Neuronal stem cell (in vitro differentiated cells): ENCODE data around the gene COL2A1.

ENCODE experiments used
- DNase-seq: peaks from one replicate; pipeline ENCODE4 v3.0.0-alpha.2; 2013; ENCODE audit warnings: low spot score
- H2AFZ ChIP-seq: one replicate; pipeline ENCODE4 v1.6.1; 2013; ENCODE audit warnings: mild to moderate bottlenecking, low read length, inconsistent platforms
- H2AK5ac ChIP-seq: 2 replicates; pipeline ENCODE4 v1.6.1; 2013; ENCODE audit warnings: low read depth, mild to moderate bottlenecking, inconsistent platforms, low read length, moderate library complexity, mixed read lengths
- H2BK120ac ChIP-seq: 2 replicates; pipeline ENCODE4 v1.6.1; 2013; ENCODE audit warnings: low read depth, mild to moderate bottlenecking, inconsistent platforms, low read length, moderate library complexity, mixed read lengths
- H2BK12ac ChIP-seq: one replicate; pipeline ENCODE4 v1.6.1; 2013; ENCODE audit warnings: low read length, inconsistent platforms
- H2BK15ac ChIP-seq: 2 replicates; pipeline ENCODE4 v1.6.1; 2013; ENCODE audit warnings: mild to moderate bottlenecking, low read length, inconsistent platforms, mixed read lengths
- H2BK5ac ChIP-seq: one replicate; pipeline ENCODE4 v1.6.1; 2013; ENCODE audit warnings: inconsistent platforms, mild to moderate bottlenecking, low read length, moderate library complexity
- H3K14ac ChIP-seq: one replicate; pipeline ENCODE4 v1.6.1; 2013; ENCODE audit warnings: low read length, inconsistent platforms
- H3K18ac ChIP-seq: 2 replicates; pipeline ENCODE4 v1.6.1; 2013; ENCODE audit warnings: low read length, inconsistent platforms
- H3K23ac ChIP-seq: 2 replicates; pipeline ENCODE4 v1.6.1; 2013; ENCODE audit warnings: low read depth, mild to moderate bottlenecking, mixed read lengths, low read length, inconsistent platforms; ENCODE audit not compliant: poor library complexity
- H3K27ac ChIP-seq: replicated peaks from 3 replicates; pipeline ENCODE4 v1.5.1; 2013; ENCODE audit warnings: low read length, inconsistent platforms
- H3K27me3 ChIP-seq, 3 experiments: 2 replicates each; pipeline ENCODE4 v1.6.1; 2013; ENCODE audit warnings: low read length in 3 of 3, mild to moderate bottlenecking in 2 of 3, inconsistent platforms in 1 of 3, low read depth in 1 of 3, mixed read lengths in 1 of 3, moderate library complexity in 1 of 3; ENCODE audit not compliant: control insufficient read depth in 3 of 3, insufficient read depth in 3 of 3
- H3K36me3 ChIP-seq, 2 donors: replicated peaks in 1 of 2; 2 replicates each; pipeline ENCODE4 v1.6.1; 2013; ENCODE audit warnings: low read length in 2 of 2; ENCODE audit not compliant: control insufficient read depth in 2 of 2, insufficient read depth in 2 of 2
- H3K4ac ChIP-seq: 2 replicates; pipeline ENCODE4 v1.6.1; 2013; ENCODE audit warnings: inconsistent platforms, mild to moderate bottlenecking, low read length, moderate library complexity
- H3K4me1 ChIP-seq, 2 donors: 1 replicate in 1 of 2; 2 replicates in 1 of 2; pipeline ENCODE4 v1.6.1; 2013; ENCODE audit warnings: low read length in 2 of 2, low read depth in 1 of 2; ENCODE audit not compliant: control insufficient read depth in 2 of 2, insufficient read depth in 1 of 2
- H3K4me2 ChIP-seq: one replicate; pipeline ENCODE4 v1.6.1; 2013; ENCODE audit warnings: mild to moderate bottlenecking, low read length, inconsistent platforms; ENCODE audit not compliant: insufficient read depth, poor library complexity, severe bottlenecking
- H3K4me3 ChIP-seq, 2 donors: 2 replicates each; pipeline ENCODE4 v1.5.1; 2013; ENCODE audit warnings: low read length in 2 of 2, mild to moderate bottlenecking in 2 of 2, inconsistent platforms in 1 of 2, moderate library complexity in 1 of 2
- H3K79me1 ChIP-seq: one replicate; pipeline ENCODE4 v1.6.1; 2013; ENCODE audit warnings: low read depth, mild to moderate bottlenecking, inconsistent platforms, low read length, moderate library complexity
- H3K9ac ChIP-seq: one replicate; pipeline ENCODE4 v1.6.1; 2013; ENCODE audit warnings: mild to moderate bottlenecking, low read depth, low read length, inconsistent platforms; ENCODE audit not compliant: poor library complexity
- H3K9me3 ChIP-seq, 2 donors: replicated peaks in 1 of 2; 2 replicates each; pipeline versions ENCODE3 to v1.6.1; 2013; ENCODE audit warnings: low read length in 2 of 2, mild to moderate bottlenecking in 2 of 2, inconsistent platforms in 1 of 2, low read depth in 1 of 2, mixed read lengths in 1 of 2, moderate library complexity in 1 of 2; ENCODE audit not compliant: control insufficient read depth in 2 of 2, insufficient read depth in 1 of 2
- H4K8ac ChIP-seq: one replicate; pipeline ENCODE4 v1.6.1; 2013; ENCODE audit warnings: low read depth, mild to moderate bottlenecking, inconsistent platforms, low read length, moderate library complexity
- H4K91ac ChIP-seq: one replicate; pipeline ENCODE4 v1.6.1; 2013; ENCODE audit warnings: low read length, low read depth, mild to moderate bottlenecking, inconsistent platforms; ENCODE audit not compliant: poor library complexity
- WGBS, 2 donors: extraction: QIAGEN DNeasy Blood & Tissue Kit; methylation state at CpG; one replicate each; pipeline ENCODE4 v1.1.7; 2013; ENCODE audit warnings: missing lambda C conversion rate in 2 of 2, mixed read lengths in 1 of 2; ENCODE audit not compliant: insufficient read length in 2 of 2, insufficient replicate concordance in 1 of 2; ENCODE audit errors: extremely low coverage in 2 of 2; 5-methylcytosine and 5-hydroxymethylcytosine counted together

COL2A1 gene

GRCh38 chr12:48015954-48016353, 11.7 kb upstream of the COL2A1 start:
- Histone ChIP-seq H3K4me3 (no peak overlapping the region), H3K23ac (no peak overlapping the region), H2AK5ac (no peak overlapping the region), H3K18ac (no peak overlapping the region), H3K4me1 (peaks cover 10 to 15% of the 10 kb centered on the region in 2 donors), H3K36me3 (no peaks in the 10 kb centered on the region), H3K9ac (no peak overlapping the region), H3K27me3 (peaks cover 0 to 18% (median 3%) of the 10 kb centered on the region in 3 experiments), H3K9me3 (no peaks in the 10 kb centered on the region), H2BK15ac (no peak overlapping the region), H3K4me2 (no peak overlapping the region), H2AFZ (no peak overlapping the region), H3K14ac (no peak overlapping the region), H3K79me1 (no peaks in the 10 kb centered on the region), H3K27ac (no peak overlapping the region), H2BK120ac (no peak overlapping the region), H2BK5ac (no peak overlapping the region), H4K91ac (no peak overlapping the region), H3K4ac (no peak overlapping the region), H4K8ac (no peak overlapping the region), H2BK12ac (no peak overlapping the region)
- WGBS, 2 donors, result no CpG with 5 or more reads among the region's 7 CpGs
- no peak for DNase-seq

- H3K36me3 ChIP-seq, result no peaks in the 10 kb centered on the region
- no peaks in the 10 kb centered on the region for H3K9me3 ChIP-seq
- H3K27me3 ChIP-seq, result peaks cover 0 to 18% (median 3%) of the 10 kb centered on the region in 3 experiments
- H2BK5ac ChIP-seq, result no peak overlapping the region
- H3K23ac ChIP-seq, result no peak overlapping the region
- no CpG with 5 or more reads among the region's 1 CpG for WGBS, 2 donors
- H3K4ac ChIP-seq, result no peak overlapping the region
- no peak for DNase-seq
- H4K91ac ChIP-seq, result no peak overlapping the region
- no peak overlapping the region for H3K27ac ChIP-seq
- no peak overlapping the region for H3K18ac ChIP-seq
- H3K9ac ChIP-seq, result no peak overlapping the region
- H4K8ac ChIP-seq, result no peak overlapping the region
- no peak overlapping the region for H2AFZ ChIP-seq
- no peak overlapping the region for H3K14ac ChIP-seq
- H3K4me3 ChIP-seq, result no peak overlapping the region
- no peak overlapping the region for H2AK5ac ChIP-seq
- H3K79me1 ChIP-seq, result no peaks in the 10 kb centered on the region
- H3K4me2 ChIP-seq, result no peak overlapping the region
- H2BK15ac ChIP-seq, result no peak overlapping the region
- H3K4me1 ChIP-seq, result peaks cover 10 to 19% of the 10 kb centered on the region in 2 donors
- H2BK120ac ChIP-seq, result no peak overlapping the region
- H2BK12ac ChIP-seq, result no peak overlapping the region
Observed at GRCh38 chr12:48015129-48015528, 10.9 kb upstream of the COL2A1 start.

DNA sequence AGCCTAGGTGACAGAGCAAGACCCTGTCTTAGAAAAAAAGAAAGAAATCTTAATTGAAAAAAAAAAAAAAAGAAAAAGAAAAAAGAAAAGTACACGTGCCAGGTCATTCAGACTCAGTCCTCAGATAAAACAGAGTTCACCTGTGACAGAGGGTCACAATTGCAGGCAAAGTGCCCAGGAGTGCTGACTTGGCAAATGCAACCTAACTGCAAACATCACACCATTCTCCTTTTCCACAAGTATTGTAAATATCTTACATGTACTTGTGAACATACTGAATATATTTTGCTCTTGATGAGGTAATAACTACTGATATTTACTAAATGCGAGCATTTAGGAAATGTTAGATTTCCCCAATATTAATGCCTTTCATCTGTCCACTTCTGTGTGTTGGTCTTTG, 9.0 kb upstream of the COL2A1 start:
- H3K4me1 ChIP-seq, result peaks cover 10 to 24% of the 10 kb centered on the region in 2 donors
- no peak overlapping the region for H3K18ac ChIP-seq
- H3K27ac ChIP-seq, result no peak overlapping the region
- H2BK120ac ChIP-seq, result no peak overlapping the region
- H3K27me3 ChIP-seq, result peaks cover 0 to 21% (median 6%) of the 10 kb centered on the region in 3 experiments
- no peak overlapping the region for H4K91ac ChIP-seq
- no peak overlapping the region for H3K4me2 ChIP-seq
- H4K8ac ChIP-seq, result no peak overlapping the region
- H3K36me3 ChIP-seq, result no peaks in the 10 kb centered on the region
- H3K4ac ChIP-seq, result no peak overlapping the region
- no peaks in the 10 kb centered on the region for H3K9me3 ChIP-seq
- H3K14ac ChIP-seq, result no peak overlapping the region
- H3K9ac ChIP-seq, result no peak overlapping the region
- H3K23ac ChIP-seq, result no peak overlapping the region
- WGBS, 2 donors, result no CpG with 5 or more reads among the region's 2 CpGs
- no peaks in the 10 kb centered on the region for H3K79me1 ChIP-seq
- no peak overlapping the region for H2BK15ac ChIP-seq
- no peak overlapping the region for H2BK5ac ChIP-seq
- no peak overlapping the region for H2AFZ ChIP-seq
- H2AK5ac ChIP-seq, result no peak overlapping the region
- DNase-seq, result no peak
- H3K4me3 ChIP-seq, result no peak overlapping the region
- H2BK12ac ChIP-seq, result no peak overlapping the region

GRCh38 chr12:48012070-48012469, 7.8 kb upstream of the COL2A1 start:
- H3K14ac ChIP-seq, result no peak overlapping the region
- no peak for DNase-seq
- H3K4me2 ChIP-seq, result no peak overlapping the region
- no peaks in the 10 kb centered on the region for H3K79me1 ChIP-seq
- H2AFZ ChIP-seq, result no peak overlapping the region
- no peak overlapping the region for H3K27ac ChIP-seq
- H3K27me3 ChIP-seq, result peaks cover 0 to 21% (median 8%) of the 10 kb centered on the region in 3 experiments
- H3K9ac ChIP-seq, result no peak overlapping the region
- H3K23ac ChIP-seq, result no peak overlapping the region
- H4K8ac ChIP-seq, result no peak overlapping the region
- no peak overlapping the region for H4K91ac ChIP-seq
- no peak overlapping the region for H3K18ac ChIP-seq
- H2BK12ac ChIP-seq, result no peak overlapping the region
- H2AK5ac ChIP-seq, result no peak overlapping the region
- H3K4ac ChIP-seq, result no peak overlapping the region
- H2BK5ac ChIP-seq, result no peak overlapping the region
- no peak overlapping the region for H2BK120ac ChIP-seq
- H3K4me1 ChIP-seq, result peaks cover 7 to 18% of the 10 kb centered on the region in 2 donors
- no peak overlapping the region for H2BK15ac ChIP-seq
- H3K36me3 ChIP-seq, result no peaks in the 10 kb centered on the region
- no peaks in the 10 kb centered on the region for H3K9me3 ChIP-seq
- no CpG with 5 or more reads among the region's 8 CpGs for WGBS, 2 donors
- H3K4me3 ChIP-seq, result no peak overlapping the region
